ENCODE results near the gene DAZAP1.

The DAZAP1 gene

GRCh38 chr19:1460033-1460995, 52.9 kb downstream of the DAZAP1 start:
- DNase-seq: no peak

DNA sequence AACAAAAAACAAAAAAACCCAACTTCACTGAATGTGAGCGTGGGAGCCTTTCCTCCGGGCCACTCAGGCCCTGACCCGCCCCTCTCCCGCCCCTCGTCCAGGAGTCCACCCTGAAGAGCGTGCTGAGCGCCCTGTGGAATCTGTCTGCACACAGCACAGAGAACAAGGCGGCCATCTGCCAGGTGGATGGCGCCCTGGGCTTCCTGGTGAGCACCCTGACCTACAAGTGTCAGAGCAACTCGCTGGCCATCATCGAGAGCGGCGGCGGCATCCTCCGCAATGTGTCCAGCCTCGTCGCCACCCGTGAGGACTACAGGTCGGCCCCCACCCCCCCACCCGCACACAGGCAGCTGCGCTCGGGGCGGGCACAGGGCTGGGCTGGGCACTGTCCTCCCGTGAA, 54.5 kb downstream of the DAZAP1 start:
- DNase-seq: no peak

DNA sequence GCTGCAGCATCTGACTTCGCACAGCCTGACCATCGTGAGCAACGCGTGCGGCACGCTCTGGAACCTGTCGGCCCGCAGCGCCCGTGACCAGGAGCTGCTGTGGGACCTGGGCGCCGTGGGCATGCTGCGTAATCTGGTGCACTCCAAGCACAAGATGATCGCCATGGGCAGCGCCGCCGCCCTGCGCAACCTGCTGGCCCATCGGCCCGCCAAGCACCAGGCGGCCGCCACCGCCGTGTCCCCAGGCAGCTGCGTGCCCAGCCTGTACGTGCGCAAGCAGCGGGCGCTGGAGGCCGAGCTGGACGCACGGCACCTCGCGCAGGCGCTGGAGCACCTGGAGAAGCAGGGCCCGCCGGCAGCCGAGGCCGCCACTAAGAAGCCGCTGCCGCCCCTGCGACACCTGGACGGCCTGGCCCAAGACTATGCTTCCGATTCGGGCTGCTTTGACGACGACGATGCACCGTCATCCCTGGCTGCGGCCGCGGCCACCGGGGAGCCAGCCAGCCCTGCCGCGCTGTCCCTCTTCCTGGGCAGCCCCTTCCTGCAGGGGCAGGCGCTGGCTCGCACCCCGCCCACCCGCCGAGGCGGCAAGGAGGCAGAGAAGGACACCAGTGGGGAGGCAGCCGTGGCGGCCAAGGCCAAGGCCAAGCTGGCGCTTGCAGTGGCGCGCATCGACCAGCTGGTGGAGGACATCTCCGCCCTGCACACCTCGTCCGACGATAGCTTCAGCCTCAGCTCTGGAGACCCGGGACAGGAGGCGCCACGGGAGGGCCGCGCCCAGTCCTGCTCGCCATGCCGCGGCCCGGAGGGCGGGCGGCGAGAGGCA, 58.0 kb downstream of the DAZAP1 start:
- no peak for DNase-seq

- no peak for DNase-seq
Measured at GRCh38 chr19:1466018-1466460, 58.7 kb downstream of the DAZAP1 start.

- no peak for DNase-seq
Measured at GRCh38 chr19:1466461-1467214, 59.3 kb downstream of the DAZAP1 start.

GRCh38 chr19:1467215-1467489, 59.8 kb downstream of the DAZAP1 start:
- DNase-seq: no peak

DNA sequence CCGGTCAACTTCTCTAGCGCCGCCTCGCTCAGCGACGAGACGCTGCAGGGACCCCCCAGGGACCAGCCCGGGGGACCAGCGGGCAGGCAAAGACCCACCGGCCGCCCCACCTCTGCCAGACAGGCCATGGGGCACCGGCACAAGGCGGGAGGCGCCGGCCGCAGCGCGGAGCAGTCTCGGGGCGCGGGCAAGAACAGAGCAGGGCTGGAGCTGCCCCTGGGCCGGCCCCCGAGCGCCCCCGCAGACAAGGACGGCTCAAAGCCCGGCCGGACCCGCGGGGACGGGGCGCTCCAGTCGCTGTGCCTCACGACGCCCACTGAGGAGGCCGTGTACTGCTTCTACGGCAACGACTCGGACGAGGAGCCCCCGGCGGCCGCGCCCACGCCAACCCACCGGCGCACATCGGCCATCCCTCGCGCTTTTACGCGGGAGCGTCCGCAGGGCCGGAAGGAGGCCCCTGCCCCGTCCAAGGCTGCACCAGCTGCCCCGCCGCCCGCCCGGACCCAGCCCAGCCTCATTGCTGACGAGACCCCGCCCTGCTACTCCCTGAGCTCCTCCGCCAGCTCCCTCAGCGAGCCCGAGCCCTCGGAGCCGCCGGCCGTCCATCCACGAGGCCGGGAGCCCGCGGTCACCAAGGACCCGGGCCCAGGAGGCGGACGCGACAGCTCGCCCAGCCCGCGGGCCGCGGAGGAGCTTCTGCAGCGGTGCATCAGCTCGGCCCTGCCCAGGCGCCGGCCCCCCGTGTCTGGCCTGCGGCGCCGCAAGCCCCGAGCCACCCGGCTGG, 60.3 kb downstream of the DAZAP1 start:
- no peak for DNase-seq

GRCh38 chr19:1468274-1468820, 61.0 kb downstream of the DAZAP1 start:
- no peak for DNase-seq

GRCh38 chr19:1468821-1469254, 61.5 kb downstream of the DAZAP1 start:
- DNase-seq: peak; percentile 50

DNA sequence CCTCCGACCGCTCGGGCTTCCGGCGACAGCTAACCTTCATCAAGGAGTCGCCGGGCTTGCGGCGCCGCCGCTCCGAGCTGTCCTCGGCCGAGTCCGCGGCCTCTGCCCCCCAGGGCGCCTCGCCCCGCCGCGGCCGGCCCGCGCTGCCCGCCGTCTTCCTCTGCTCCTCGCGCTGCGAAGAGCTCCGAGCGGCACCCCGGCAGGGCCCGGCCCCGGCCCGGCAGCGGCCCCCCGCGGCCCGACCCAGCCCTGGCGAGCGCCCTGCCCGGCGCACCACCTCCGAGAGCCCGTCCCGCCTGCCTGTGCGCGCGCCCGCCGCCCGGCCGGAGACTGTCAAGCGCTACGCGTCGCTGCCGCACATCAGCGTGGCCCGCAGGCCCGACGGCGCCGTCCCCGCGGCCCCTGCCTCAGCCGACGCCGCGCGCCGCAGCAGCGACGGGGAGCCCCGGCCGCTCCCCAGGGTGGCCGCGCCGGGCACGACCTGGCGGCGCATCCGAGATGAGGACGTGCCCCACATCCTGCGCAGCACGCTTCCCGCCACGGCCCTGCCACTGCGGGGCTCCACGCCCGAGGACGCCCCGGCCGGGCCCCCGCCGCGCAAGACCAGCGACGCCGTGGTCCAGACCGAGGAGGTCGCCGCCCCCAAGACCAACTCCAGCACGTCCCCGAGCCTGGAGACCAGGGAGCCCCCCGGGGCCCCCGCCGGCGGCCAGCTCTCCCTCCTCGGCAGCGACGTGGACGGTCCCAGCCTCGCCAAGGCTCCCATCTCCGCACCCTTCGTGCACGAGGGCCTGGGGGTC, 62.1 kb downstream of the DAZAP1 start:
- DNase-seq: no peak

GRCh38 chr19:1470055-1470304, 62.6 kb downstream of the DAZAP1 start:
- DNase-seq: no peak

GRCh38 chr19:1470305-1471009, 63.1 kb downstream of the DAZAP1 start:
- peak; percentile 39 for DNase-seq

- no peak for DNase-seq
Measured at GRCh38 chr19:1471010-1471514, 63.7 kb downstream of the DAZAP1 start.

DNA sequence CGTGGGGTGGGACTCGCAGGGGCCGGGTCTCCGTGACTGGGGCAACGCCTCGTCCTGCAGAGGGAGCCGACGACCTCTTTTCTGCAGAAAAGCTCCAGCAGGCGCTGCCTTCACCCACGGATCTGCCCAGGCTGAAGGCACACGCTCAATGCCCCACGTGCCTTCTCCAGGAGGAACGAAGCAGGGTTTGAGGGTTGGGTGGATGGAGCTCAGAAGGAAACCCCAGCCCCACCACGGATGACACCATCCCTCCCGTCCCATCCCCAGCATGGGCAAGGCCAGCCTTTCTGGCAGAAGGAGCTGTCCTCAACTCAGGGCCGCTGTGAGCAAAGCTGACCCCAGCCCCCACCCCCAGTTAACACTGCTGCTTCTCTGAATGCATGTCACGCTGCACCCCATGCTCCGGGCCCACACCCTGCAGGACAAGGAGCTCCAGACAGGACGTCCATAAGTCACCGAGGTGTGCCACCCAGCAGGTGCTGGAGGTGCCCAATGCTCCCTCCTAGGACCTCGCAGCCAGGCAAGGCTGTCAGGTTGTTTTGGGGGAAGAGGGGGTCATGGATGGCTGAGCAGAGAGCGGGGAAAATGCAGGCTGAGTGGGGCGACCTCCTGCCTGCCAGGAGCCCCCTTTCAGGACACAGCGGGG, 64.3 kb downstream of the DAZAP1 start:
- peak; percentile 37 for DNase-seq

DNA sequence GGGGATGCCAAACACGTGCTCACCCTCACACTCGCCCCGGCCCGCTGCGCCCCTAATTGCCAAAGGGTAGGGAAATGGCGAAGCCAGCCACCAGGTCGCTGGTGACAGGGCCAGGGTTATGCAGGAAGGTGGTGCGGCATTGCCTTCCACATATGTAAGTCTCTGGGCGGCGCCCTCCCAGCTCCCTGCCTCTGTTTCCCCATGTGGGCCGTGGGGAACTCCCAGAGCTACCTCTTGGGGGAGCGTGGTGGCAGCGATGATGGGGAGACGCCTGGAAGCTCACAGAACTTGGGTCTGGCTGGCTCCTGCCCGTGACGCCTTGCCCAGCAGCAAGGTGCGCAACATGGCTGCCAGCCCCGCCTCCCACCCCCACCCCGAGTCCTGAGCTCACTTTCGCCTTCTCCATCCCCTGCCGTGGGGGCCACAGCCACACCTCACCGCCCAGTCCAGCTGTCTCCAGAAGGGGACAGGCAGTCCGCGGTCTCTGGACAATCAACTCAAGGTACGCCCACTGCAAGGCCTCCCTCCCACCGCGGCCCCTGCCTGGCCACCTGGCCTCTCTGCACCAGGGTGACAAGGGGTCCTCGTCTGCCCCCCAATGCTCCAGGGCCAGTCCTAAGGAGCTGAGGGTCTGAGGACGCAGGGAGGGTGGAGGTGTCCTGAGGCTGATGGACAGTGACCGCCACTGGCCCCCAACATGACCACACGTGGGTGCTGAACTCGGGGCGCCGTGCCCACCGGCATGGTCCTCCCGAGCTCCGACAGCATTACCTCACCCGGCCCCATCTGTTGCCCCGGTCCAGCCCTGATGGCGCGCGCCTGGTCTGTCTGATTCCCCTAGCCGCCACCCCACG, 65.1 kb downstream of the DAZAP1 start:
- DNase-seq: no peak

DNA sequence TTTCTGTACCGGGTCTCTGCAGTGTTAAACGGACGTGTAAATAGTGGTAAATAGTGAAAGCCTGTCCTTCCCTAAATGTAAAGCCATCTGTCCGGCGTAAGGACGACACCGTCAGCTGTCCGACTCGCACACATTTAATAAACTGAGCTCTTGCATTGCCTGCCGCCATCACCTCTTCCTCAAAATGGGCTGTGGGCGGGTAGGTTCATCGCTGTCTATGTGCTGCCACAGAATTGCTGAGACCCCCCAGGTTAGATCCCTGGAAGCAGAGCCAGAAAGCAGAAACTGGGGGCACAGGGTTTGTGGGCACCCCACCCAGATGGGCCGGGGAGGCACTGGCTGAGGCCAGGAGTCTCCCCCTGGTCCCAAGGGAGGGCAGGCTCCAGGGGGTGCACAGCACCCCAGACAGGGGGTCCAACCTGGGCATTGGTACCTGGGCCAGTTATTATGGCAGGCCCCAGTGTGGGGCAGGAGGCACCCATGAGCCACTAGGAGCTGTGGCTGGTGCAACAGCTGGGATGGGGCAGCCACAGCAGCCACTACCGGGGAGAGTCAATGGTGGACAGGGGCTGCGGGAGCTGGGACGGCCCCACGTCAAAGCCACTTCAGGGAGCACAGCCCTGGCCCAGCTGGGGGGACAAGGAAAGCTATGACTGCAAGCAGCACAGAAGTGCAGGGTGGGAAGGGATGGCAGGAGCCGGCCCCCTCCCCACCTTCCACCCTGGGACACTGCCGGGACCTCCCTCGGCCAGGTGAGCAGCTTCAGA, 65.9 kb downstream of the DAZAP1 start:
- DNase-seq: no peak

DNA sequence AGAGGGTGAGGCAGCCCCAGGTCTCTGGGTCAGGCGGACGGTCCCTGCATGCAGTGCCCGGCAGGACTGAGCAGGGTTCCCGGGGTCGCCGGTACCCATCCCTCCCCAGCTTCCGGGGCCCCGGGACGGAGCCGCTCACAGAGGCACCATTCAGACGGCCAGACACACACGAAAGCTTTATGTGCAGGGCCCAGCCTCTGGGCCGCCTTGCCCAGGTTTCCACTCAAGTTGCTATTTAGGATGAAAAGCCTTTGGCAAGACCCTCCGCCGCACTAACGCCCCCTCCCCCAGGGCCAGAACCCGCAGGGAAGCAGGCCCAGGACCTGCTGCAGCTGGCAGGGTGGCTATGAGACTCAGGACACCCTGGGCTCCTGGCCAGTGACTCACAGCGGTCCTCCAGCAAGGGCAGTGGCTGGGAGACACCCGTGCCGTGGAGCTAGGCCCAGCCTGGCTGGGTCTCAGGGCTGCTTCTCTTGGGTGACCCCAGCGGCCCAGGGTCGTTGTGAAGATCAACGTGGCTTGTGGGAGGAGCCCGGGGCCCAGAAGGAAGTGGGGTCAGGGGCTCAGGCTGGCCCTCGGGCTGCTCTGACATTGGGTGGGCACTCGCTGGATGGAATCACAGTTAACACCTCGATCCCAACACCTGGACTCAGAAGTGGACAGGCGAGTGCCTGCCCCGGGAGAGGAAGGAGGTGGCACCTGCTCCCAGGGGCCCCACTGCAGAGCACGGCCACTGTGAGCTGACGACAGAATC, 66.8 kb downstream of the DAZAP1 start:
- DNase-seq: no peak

All from EL (cell line).